Measurements from ENCODE around the gene CRHR2. TPM values are rescaled to one million over a fixed set of nuclear protein-coding genes. Genes with fewer than 3 reads are reported as not detected.
A peak's percentile ranks its signal among the peaks of the same experiment; 100 is the strongest.

The CRHR2 gene
- total RNA-seq, 1 experiment from 2014 or later, result 0.22 TPM

GRCh38 chr7:30683306-30683705 is 1.1 kb upstream of the CRHR2 start (continued):
- TF ChIP-seq, protein P1, sequence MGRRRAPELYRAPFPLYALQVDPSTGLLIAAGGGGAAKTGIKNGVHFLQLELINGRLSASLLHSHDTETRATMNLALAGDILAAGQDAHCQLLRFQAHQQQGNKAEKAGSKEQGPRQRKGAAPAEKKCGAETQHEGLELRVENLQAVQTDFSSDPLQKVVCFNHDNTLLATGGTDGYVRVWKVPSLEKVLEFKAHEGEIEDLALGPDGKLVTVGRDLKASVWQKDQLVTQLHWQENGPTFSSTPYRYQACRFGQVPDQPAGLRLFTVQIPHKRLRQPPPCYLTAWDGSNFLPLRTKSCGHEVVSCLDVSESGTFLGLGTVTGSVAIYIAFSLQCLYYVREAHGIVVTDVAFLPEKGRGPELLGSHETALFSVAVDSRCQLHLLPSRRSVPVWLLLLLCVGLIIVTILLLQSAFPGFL (CRISPR knock-in tag; IDR thresholded peaks at IDR 0.05; ENCODE audit: borderline replicate concordance), result no peak

GRCh38 chr7:30681815-30682211 is 443 bp downstream of the CRHR2 start:
- Mint-ChIP-seq H3K4me3 (peak overlapping the region; percentile 79), H3K36me3 (no peaks in the 10 kb centered on the region), H3K27me3 (ENCODE audit: low read depth) (peaks cover 73% of the 10 kb centered on the region), H3K4me1 (peaks cover 46% of the 10 kb centered on the region), H3K27ac (no peak overlapping the region), H3K9me3 (no peaks in the 10 kb centered on the region)
- peak; percentile 36 for DNase-seq (ENCODE audit: low spot score)
- ChIA-PET CTCF (interaction anchor here (0.6 to 4.2 kb wide), 29 partner anchors 11 to 761 kb away, joined by 3 to 57 read pairs (median 5); no protein-coding TSS in a partner anchor), POLR2A (interaction anchor here (0.8 to 1.4 kb wide), 3 partner anchors 13 to 88 kb away, joined by 3 to 5 read pairs (median 3); no protein-coding TSS in a partner anchor)
- ATAC-seq, result peak; percentile 13
- TF ChIP-seq ARID4B (CRISPR knock-in tag; IDR thresholded peaks at IDR 0.05; ENCODE audit: borderline replicate concordance) (no peak), ZNF671 (CRISPR knock-in tag; IDR thresholded peaks at IDR 0.05) (no peak), NFATC4 (CRISPR knock-in tag; IDR thresholded peaks at IDR 0.05) (no peak), JUN (CRISPR knock-in tag; IDR thresholded peaks at IDR 0.05) (no peak), JAZF1 (CRISPR knock-in tag; IDR thresholded peaks at IDR 0.05) (no peak), ZMAT4 (CRISPR knock-in tag; IDR thresholded peaks at IDR 0.05) (no peak), FOXJ3 (CRISPR knock-in tag; IDR thresholded peaks at IDR 0.05; ENCODE audit: borderline replicate concordance) (no peak), E2F5 (CRISPR knock-in tag; IDR thresholded peaks at IDR 0.05) (no peak; the same call in 1 of the 2 replicates), RELA (CRISPR knock-in tag; IDR thresholded peaks at IDR 0.05; ENCODE audit: borderline replicate concordance) (peak; percentile 42; the same call in 1 of the 2 replicates), ZNF512 (CRISPR knock-in tag; IDR thresholded peaks at IDR 0.05; ENCODE audit: borderline replicate concordance) (no peak), KAT7 (CRISPR knock-in tag; IDR thresholded peaks at IDR 0.05; ENCODE audit: borderline replicate concordance) (0 out of 2 replicates have a peak, but pooled peaks have one; percentile 77), CREB1 (CRISPR knock-in tag; IDR thresholded peaks at IDR 0.05) (0 out of 2 replicates have a peak, but pooled peaks have one; percentile 4), TP53 (CRISPR knock-in tag; IDR thresholded peaks at IDR 0.05) (no peak), NR3C1 (CRISPR knock-in tag; conservative IDR thresholded peaks at IDR 0.05; ENCODE audit: low read depth) (no peak), ZNF232 (CRISPR knock-in tag; IDR thresholded peaks at IDR 0.05) (no peak), MYBL2 (CRISPR knock-in tag; IDR thresholded peaks at IDR 0.05) (peak; percentile 64; the same call in 1 of the 2 replicates), CREM (CRISPR knock-in tag; IDR thresholded peaks at IDR 0.05) (no peak), IRF1 (CRISPR knock-in tag; IDR thresholded peaks at IDR 0.05) (no peak)
- TF ChIP-seq, protein P1 (CRISPR knock-in tag; IDR thresholded peaks at IDR 0.05; ENCODE audit: borderline replicate concordance), result no peak
- TF ChIP-seq, protein P2, sequence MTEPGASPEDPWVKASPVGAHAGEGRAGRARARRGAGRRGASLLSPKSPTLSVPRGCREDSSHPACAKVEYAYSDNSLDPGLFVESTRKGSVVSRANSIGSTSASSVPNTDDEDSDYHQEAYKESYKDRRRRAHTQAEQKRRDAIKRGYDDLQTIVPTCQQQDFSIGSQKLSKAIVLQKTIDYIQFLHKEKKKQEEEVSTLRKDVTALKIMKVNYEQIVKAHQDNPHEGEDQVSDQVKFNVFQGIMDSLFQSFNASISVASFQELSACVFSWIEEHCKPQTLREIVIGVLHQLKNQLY (CRISPR knock-in tag; IDR thresholded peaks at IDR 0.05), result no peak
- TF ChIP-seq, protein P3, sequence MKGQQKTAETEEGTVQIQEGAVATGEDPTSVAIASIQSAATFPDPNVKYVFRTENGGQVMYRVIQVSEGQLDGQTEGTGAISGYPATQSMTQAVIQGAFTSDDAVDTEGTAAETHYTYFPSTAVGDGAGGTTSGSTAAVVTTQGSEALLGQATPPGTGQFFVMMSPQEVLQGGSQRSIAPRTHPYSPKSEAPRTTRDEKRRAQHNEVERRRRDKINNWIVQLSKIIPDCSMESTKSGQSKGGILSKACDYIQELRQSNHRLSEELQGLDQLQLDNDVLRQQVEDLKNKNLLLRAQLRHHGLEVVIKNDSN (CRISPR knock-in tag; IDR thresholded peaks at IDR 0.05), result no peak
- TF ChIP-seq, protein P4, sequence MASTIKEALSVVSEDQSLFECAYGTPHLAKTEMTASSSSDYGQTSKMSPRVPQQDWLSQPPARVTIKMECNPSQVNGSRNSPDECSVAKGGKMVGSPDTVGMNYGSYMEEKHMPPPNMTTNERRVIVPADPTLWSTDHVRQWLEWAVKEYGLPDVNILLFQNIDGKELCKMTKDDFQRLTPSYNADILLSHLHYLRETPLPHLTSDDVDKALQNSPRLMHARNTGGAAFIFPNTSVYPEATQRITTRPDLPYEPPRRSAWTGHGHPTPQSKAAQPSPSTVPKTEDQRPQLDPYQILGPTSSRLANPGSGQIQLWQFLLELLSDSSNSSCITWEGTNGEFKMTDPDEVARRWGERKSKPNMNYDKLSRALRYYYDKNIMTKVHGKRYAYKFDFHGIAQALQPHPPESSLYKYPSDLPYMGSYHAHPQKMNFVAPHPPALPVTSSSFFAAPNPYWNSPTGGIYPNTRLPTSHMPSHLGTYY (CRISPR knock-in tag; IDR thresholded peaks at IDR 0.05), result no peak
